ENCODE results near the gene TMEM101. TPM values are rescaled to one million over a fixed set of nuclear protein-coding genes. Genes with fewer than 3 reads are reported as not detected.
"Not testable (repeated sequence)": the region's sequence is repeated elsewhere in the genome, so short reads cannot be mapped to it uniquely, and the experiment has no call there.

The TMEM101 gene
- total RNA-seq, 1 experiment from 2014 or later = 18.6 TPM

- H3K18ac ChIP-seq (ENCODE audit: insufficient read length, low read depth, low read length) = no peak overlapping the region
- H2AK5ac ChIP-seq (ENCODE audit: insufficient read length, low read length) = no peak overlapping the region
- H2AFZ ChIP-seq (ENCODE audit: low read length) = no peak overlapping the region
- no peak overlapping the region for H2BK20ac ChIP-seq (ENCODE audit: low read depth, low read length, poor library complexity, severe bottlenecking)
- H3K4ac ChIP-seq (ENCODE audit: low read depth, low read length) = no peak overlapping the region
- no CpG with 5 or more reads among the region's 2 CpGs for WGBS (ENCODE audit: extremely low coverage, insufficient read length, low lambda C conversion rate)
- no peak overlapping the region for H2BK120ac ChIP-seq (ENCODE audit: low read depth, low read length, poor library complexity, severe bottlenecking)
- no peak overlapping the region for H3K14ac ChIP-seq (ENCODE audit: insufficient read depth, low read length)
- H3T11ph ChIP-seq (ENCODE audit: low read length) = no peak overlapping the region
- no peak overlapping the region for H2BK15ac ChIP-seq (ENCODE audit: low read depth, low read length)
- no peak overlapping the region for H3K23ac ChIP-seq (ENCODE audit: insufficient read length, low read depth, low read length)
- Mint-ChIP-seq H3K27ac (no peak overlapping the region), H3K4me3 (no peak overlapping the region), H3K4me1 (no peaks in the 10 kb centered on the region), H3K27me3 (ENCODE audit: low read depth) (peaks cover 10% of the 10 kb centered on the region), H3K36me3 (ENCODE audit: insufficient read depth in 1 of 3, low read depth in 3 of 3) (no peaks in the 10 kb centered on the region), H3K9me3 (no peaks in the 10 kb centered on the region; a peak in 1 of 5 replicates)
- H3K9ac ChIP-seq (ENCODE audit: extremely low read depth, insufficient read length, low read length) = no peak overlapping the region
- H3K56ac ChIP-seq (ENCODE audit: insufficient read length, low read depth, low read length) = no peak overlapping the region
- no peak overlapping the region for H2BK12ac ChIP-seq (ENCODE audit: insufficient read length, low read depth, low read length)
- no peaks in the 10 kb centered on the region for H4K20me1 ChIP-seq (ENCODE audit: control insufficient read depth, insufficient read depth, insufficient read length)
- H3K27me3 ChIP-seq (ENCODE audit: insufficient read depth, low read length) = no peaks in the 10 kb centered on the region
- H3K23me2 ChIP-seq (ENCODE audit: insufficient read length, low read depth, low read length, poor library complexity, severe bottlenecking) = no peaks in the 10 kb centered on the region
- no peak overlapping the region for H4K91ac ChIP-seq (ENCODE audit: insufficient read length, low read depth, low read length)
- no peak overlapping the region for H3K4me2 ChIP-seq (ENCODE audit: insufficient read depth, insufficient read length, low read length)
- H3K4me1 ChIP-seq (ENCODE audit: insufficient read depth, low read length) = no peaks in the 10 kb centered on the region
- H3K9me3 ChIP-seq (ENCODE audit: control insufficient read depth, low read depth, low read length) = no peaks in the 10 kb centered on the region
- TF ChIP-seq, protein P1, sequence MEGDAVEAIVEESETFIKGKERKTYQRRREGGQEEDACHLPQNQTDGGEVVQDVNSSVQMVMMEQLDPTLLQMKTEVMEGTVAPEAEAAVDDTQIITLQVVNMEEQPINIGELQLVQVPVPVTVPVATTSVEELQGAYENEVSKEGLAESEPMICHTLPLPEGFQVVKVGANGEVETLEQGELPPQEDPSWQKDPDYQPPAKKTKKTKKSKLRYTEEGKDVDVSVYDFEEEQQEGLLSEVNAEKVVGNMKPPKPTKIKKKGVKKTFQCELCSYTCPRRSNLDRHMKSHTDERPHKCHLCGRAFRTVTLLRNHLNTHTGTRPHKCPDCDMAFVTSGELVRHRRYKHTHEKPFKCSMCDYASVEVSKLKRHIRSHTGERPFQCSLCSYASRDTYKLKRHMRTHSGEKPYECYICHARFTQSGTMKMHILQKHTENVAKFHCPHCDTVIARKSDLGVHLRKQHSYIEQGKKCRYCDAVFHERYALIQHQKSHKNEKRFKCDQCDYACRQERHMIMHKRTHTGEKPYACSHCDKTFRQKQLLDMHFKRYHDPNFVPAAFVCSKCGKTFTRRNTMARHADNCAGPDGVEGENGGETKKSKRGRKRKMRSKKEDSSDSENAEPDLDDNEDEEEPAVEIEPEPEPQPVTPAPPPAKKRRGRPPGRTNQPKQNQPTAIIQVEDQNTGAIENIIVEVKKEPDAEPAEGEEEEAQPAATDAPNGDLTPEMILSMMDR (conservative IDR thresholded peaks at IDR 0.05) = no peak
- H2BK5ac ChIP-seq (ENCODE audit: insufficient read length, low read length) = no peak overlapping the region
- no peak overlapping the region for H3K27ac ChIP-seq (ENCODE audit: insufficient read length, low read depth, low read length)
- H3K79me1 ChIP-seq (ENCODE audit: insufficient read depth, low read depth, low read length, poor library complexity, severe bottlenecking) = no peaks in the 10 kb centered on the region
- no peak for DNase-seq
- no peaks in the 10 kb centered on the region for H3K79me2 ChIP-seq (ENCODE audit: insufficient read depth, low read length)
- no peak overlapping the region for H4K8ac ChIP-seq (replicated peaks; ENCODE audit: insufficient read length, low read depth, low read length)
- H4K5ac ChIP-seq (ENCODE audit: insufficient read length, low read depth, low read length) = no peak overlapping the region
These were observed 52.8 kb downstream of the TMEM101 start for GRCh38 chr17:43961954-43962353.

DNA sequence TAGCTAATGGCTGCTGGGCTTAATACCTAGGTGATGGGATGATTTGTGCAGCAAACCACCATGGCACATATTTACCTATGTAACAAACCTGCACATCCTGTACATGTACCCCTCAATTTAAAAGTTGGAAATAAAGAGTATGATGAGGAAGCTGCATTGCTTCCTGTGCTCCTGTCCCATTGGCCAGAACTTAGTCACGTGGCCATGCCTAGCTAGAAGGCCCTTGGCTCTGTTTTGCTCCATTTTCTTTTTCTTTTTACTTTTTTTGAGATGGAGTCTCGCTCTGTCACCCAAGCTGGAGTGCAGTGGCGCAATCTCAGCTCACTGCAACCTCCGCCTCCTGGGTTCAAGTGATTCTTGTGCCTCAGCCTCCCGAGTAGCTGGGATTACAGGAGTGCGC is 53.5 kb downstream of the TMEM101 start:
- not testable (repeated sequence) for H3K14ac ChIP-seq (ENCODE audit: insufficient read depth, low read length); H2BK120ac ChIP-seq (ENCODE audit: low read depth, low read length, poor library complexity, severe bottlenecking); H3K23ac ChIP-seq (ENCODE audit: insufficient read length, low read depth, low read length); H3K27ac Mint-ChIP-seq; H3K4ac ChIP-seq (ENCODE audit: low read depth, low read length); H2AFZ ChIP-seq (ENCODE audit: low read length); H4K5ac ChIP-seq (ENCODE audit: insufficient read length, low read depth, low read length); H4K91ac ChIP-seq (ENCODE audit: insufficient read length, low read depth, low read length); H3K9me3 Mint-ChIP-seq; H3K36me3 Mint-ChIP-seq (ENCODE audit: insufficient read depth in 1 of 3, low read depth in 3 of 3); H2AK5ac ChIP-seq (ENCODE audit: insufficient read length, low read length); H3K9me3 ChIP-seq (ENCODE audit: control insufficient read depth, low read depth, low read length); H2BK20ac ChIP-seq (ENCODE audit: low read depth, low read length, poor library complexity, severe bottlenecking); H2BK12ac ChIP-seq (ENCODE audit: insufficient read length, low read depth, low read length); H2BK15ac ChIP-seq (ENCODE audit: low read depth, low read length); H3K27ac ChIP-seq (ENCODE audit: insufficient read length, low read depth, low read length); H2BK5ac ChIP-seq (ENCODE audit: insufficient read length, low read length); H3K23me2 ChIP-seq (ENCODE audit: insufficient read length, low read depth, low read length, poor library complexity, severe bottlenecking); H3K18ac ChIP-seq (ENCODE audit: insufficient read length, low read depth, low read length); H3K4me1 ChIP-seq (ENCODE audit: insufficient read depth, low read length); H3K4me1 Mint-ChIP-seq; H3K79me1 ChIP-seq (ENCODE audit: insufficient read depth, low read depth, low read length, poor library complexity, severe bottlenecking); H3K4me3 Mint-ChIP-seq; H3K27me3 Mint-ChIP-seq (ENCODE audit: low read depth); H3K9ac ChIP-seq (ENCODE audit: extremely low read depth, insufficient read length, low read length); H4K20me1 ChIP-seq (ENCODE audit: control insufficient read depth, insufficient read depth, insufficient read length); DNase-seq; H3K56ac ChIP-seq (ENCODE audit: insufficient read length, low read depth, low read length); H3K4me2 ChIP-seq (ENCODE audit: insufficient read depth, insufficient read length, low read length); H4K8ac ChIP-seq (replicated peaks; ENCODE audit: insufficient read length, low read depth, low read length); H3T11ph ChIP-seq (ENCODE audit: low read length); H3K27me3 ChIP-seq (ENCODE audit: insufficient read depth, low read length); H3K79me2 ChIP-seq (ENCODE audit: insufficient read depth, low read length)
- no CpG with 5 or more reads among the region's 6 CpGs for WGBS (ENCODE audit: extremely low coverage, insufficient read length, low lambda C conversion rate)
